Transverse colon (tissue), 4 donors: ENCODE results near the gene DLG2. TPM values are rescaled to one million over a fixed set of nuclear protein-coding genes. Genes with fewer than 3 reads are reported as not detected.

Experiments
- DNase-seq: peaks from one replicate; pipeline ENCODE4 v3.0.0-alpha.2; 2019
- H3K27ac ChIP-seq, 4 donors: fragments of 200-600 bp; sonication (generic); 2 replicates each; pipeline ENCODE4 v1.5.1; 2016 to 2018; ENCODE audit warnings: inconsistent platforms in 4 of 4
- H3K27me3 ChIP-seq: fragments of 200-600 bp; sonication (generic); 2 replicates; pipeline ENCODE4 v1.5.1; 2017; ENCODE audit warnings: inconsistent platforms
- H3K36me3 ChIP-seq, 4 donors: fragments of 200-600 bp; sonication (generic); 2 replicates each; pipeline ENCODE4 v1.5.1; 2017 to 2019; ENCODE audit warnings: inconsistent platforms in 4 of 4
- H3K4me1 ChIP-seq, 4 donors: fragments of 200-600 bp; sonication (generic); 2 replicates each; pipeline ENCODE4 v1.5.1; 2017 to 2020; ENCODE audit warnings: inconsistent platforms in 4 of 4
- H3K4me3 ChIP-seq, 4 donors: fragments of 200-600 bp; sonication (generic); 1 replicate in 1 of 4; 2 replicates in 3 of 4; pipeline versions ENCODE4 v1.5.1 to v1.6.1; 2017 to 2019; ENCODE audit warnings: inconsistent platforms in 4 of 4
- H3K9me3 ChIP-seq, 2 donors: fragments of 200-600 bp; sonication (generic); 2 replicates each; pipeline ENCODE4 v1.5.1; 2017 to 2019; ENCODE audit warnings: inconsistent platforms in 2 of 2
- EP300 ChIP-seq: sonication (generic); formaldehyde crosslinking; IDR thresholded peaks from one replicate; pipeline ENCODE4 v1.6.1; 2017; ENCODE audit warnings: antibody characterized with exemption, low read depth
- POLR2A ChIP-seq: fragments of 450-650 bp; IDR thresholded peaks from one replicate; pipeline ENCODE4 v1.6.1; 2016; ENCODE audit warnings: antibody characterized with exemption, mild to moderate bottlenecking, moderate library complexity
- POLR2AphosphoS5 ChIP-seq, 3 donors: sonication (generic); formaldehyde crosslinking; IDR thresholded peaks; one replicate each; pipeline ENCODE4 v1.6.1; 2016; ENCODE audit warnings: antibody characterized with exemption in 3 of 3
- WGBS, 2 donors: methylation state at CpG; one replicate each; pipeline ENCODE4 v1.1.5; 2018; ENCODE audit warnings: low coverage in 1 of 2; 5-methylcytosine and 5-hydroxymethylcytosine counted together
- in situ Hi-C, 4 donors: fragments of 200-750 bp; cut with MboI; loops; one replicate each; pipeline versions ENCODE4 v1.15.0 to v1.15.1; 2017; ENCODE audit warnings: low sequenced_read_pairs in 3 of 4, low pct_ligation_motif_present in 1 of 4, low pct_unique_long_range_greater_than_20kb in 1 of 4
- intact Hi-C: fragments of 100-400 bp; cut with DNase I; formaldehyde crosslinking; loops from one replicate; pipeline ENCODE4 v1.15.1; 2023; ENCODE audit warnings: low total_unique reads
- total RNA-seq, 4 donors: library from RNA; depleted of rRNA; stranded (reverse); fragments of >200 nt; gene quantifications; one replicate each; pipeline ENCODE4 v1.1.0, GENCODE V29; 2016
- TF ChIP-seq, protein P1 (sequence below), 5 experiments: fragments of 200-600 bp in 3 of 5; fragments of 450-650 bp in 2 of 5; sonication (generic) in 3 of 5; IDR thresholded peaks; 1 replicate in 2 of 5; 2 replicates in 3 of 5; pipeline ENCODE4 v1.5.1; 2016 to 2017; ENCODE audit warnings: antibody characterized with exemption in 5 of 5, inconsistent platforms in 3 of 5, mild to moderate bottlenecking in 2 of 5, moderate library complexity in 1 of 5

Gene DLG2
- total RNA-seq, 4 donors from 2014 or later: 1.9 to 28.3 (median 3.7) TPM

DNA sequence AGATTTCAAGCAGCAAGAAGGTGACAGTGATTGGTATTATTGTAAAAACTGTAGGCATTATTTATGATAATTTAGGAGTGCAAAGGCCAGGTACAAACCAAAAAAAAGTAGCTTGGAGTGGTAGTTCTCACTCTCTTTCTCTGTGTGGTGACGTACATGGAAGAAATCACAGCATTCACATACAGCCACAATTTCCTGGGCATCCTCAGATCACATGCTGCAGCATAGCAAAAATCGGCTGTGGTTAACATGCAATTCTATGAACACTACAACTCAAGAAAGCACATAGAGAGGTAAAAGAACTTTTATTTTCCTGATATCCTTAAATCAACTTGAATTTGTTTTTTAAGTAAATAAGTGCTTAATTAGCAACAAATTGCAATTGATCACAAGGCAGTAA, 875.8 kb downstream of the DLG2 start:
- Histone ChIP-seq H3K4me1 (no peaks in the 10 kb centered on the region), H3K4me3 (no peak overlapping the region), H3K27me3 (no peaks in the 10 kb centered on the region), H3K36me3 (no peaks in the 10 kb centered on the region), H3K27ac (no peak overlapping the region), H3K9me3 (no peaks in the 10 kb centered on the region)
- intact Hi-C loops (no loop called here), in situ Hi-C loops (loop anchor here in 1 of 4 donors (25.0 kb wide), 1 partner anchor 811 kb away; no protein-coding TSS in a partner anchor)
- 75% methylated on average over 1 to 2 of the region's 2 CpGs for WGBS, 2 donors
- no peak for TF ChIP-seq POLR2A
- TF ChIP-seq, protein P1, sequence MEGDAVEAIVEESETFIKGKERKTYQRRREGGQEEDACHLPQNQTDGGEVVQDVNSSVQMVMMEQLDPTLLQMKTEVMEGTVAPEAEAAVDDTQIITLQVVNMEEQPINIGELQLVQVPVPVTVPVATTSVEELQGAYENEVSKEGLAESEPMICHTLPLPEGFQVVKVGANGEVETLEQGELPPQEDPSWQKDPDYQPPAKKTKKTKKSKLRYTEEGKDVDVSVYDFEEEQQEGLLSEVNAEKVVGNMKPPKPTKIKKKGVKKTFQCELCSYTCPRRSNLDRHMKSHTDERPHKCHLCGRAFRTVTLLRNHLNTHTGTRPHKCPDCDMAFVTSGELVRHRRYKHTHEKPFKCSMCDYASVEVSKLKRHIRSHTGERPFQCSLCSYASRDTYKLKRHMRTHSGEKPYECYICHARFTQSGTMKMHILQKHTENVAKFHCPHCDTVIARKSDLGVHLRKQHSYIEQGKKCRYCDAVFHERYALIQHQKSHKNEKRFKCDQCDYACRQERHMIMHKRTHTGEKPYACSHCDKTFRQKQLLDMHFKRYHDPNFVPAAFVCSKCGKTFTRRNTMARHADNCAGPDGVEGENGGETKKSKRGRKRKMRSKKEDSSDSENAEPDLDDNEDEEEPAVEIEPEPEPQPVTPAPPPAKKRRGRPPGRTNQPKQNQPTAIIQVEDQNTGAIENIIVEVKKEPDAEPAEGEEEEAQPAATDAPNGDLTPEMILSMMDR (IDR thresholded peaks at IDR 0.05): no peak
- TF ChIP-seq EP300: no peak
- TF ChIP-seq POLR2AphosphoS5 (IDR thresholded peaks at IDR 0.05): no peak
- DNase-seq: no peak

DNA sequence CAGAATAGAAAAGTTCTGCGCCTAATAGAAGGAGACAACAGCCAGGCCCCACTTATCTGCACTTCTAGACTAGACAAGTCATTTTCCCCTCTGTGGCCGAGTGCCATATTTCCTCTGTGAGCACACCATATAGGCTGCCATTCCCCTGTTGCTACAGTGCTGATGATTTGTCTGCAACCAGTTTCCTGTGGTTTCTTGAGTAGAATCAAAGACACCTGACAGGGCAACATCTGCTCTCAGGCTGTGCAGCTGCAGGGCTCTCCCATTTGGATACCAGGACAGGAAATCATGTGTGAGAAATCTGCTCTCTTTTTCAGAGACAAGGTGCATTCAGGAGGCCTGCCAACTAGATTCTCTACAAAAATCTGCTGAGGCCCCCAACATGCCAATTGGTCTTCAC, 879.3 kb downstream of the DLG2 start:
- TF ChIP-seq POLR2A (no peak), EP300 (no peak), POLR2AphosphoS5 (IDR thresholded peaks at IDR 0.05) (no peak)
- TF ChIP-seq, protein P1 (IDR thresholded peaks at IDR 0.05): no peak
- intact Hi-C loops: no loop called here
- DNase-seq: no peak
- in situ Hi-C loops: no loop called here
- H3K27me3 ChIP-seq: no peaks in the 10 kb centered on the region
- H3K4me1 ChIP-seq: no peaks in the 10 kb centered on the region
- 60 to 65% methylated on average over 1 to 2 of the region's 2 CpGs for WGBS, 2 donors
- no peak overlapping the region for H3K4me3 ChIP-seq
- H3K9me3 ChIP-seq: no peaks in the 10 kb centered on the region
- no peaks in the 10 kb centered on the region for H3K36me3 ChIP-seq
- H3K27ac ChIP-seq: no peak overlapping the region

DNA sequence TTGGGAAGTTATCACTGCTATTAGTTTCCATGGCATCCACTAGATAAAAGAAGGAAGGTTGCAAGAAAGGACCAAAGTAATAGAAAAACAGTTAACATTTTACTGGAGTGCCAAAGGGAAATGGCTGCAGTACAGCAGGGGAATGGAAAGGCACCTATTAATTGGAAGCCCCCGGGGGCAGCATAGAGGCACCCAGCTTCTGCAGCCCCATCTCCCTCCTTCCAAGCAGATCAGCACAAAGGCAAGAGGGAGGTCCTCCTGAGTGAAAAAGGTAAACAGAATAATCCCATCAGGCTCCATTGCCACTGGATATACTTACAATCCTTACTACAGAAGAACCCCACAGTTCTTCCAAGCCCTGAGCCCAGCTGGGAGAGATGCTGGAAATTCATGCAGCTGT, 887.1 kb downstream of the DLG2 start:
- Histone ChIP-seq H3K36me3 (no peaks in the 10 kb centered on the region), H3K9me3 (no peaks in the 10 kb centered on the region), H3K27ac (no peak overlapping the region), H3K4me3 (no peak overlapping the region), H3K4me1 (no peaks in the 10 kb centered on the region), H3K27me3 (no peaks in the 10 kb centered on the region)
- 56 to 85% methylated on average over 1 of the region's 1 CpG for WGBS, 2 donors
- in situ Hi-C loops: no loop called here
- intact Hi-C loops: no loop called here
- no peak for DNase-seq
- TF ChIP-seq, protein P1 (IDR thresholded peaks at IDR 0.05): no peak
- no peak for TF ChIP-seq EP300
- TF ChIP-seq POLR2AphosphoS5 (IDR thresholded peaks at IDR 0.05): no peak

DNA sequence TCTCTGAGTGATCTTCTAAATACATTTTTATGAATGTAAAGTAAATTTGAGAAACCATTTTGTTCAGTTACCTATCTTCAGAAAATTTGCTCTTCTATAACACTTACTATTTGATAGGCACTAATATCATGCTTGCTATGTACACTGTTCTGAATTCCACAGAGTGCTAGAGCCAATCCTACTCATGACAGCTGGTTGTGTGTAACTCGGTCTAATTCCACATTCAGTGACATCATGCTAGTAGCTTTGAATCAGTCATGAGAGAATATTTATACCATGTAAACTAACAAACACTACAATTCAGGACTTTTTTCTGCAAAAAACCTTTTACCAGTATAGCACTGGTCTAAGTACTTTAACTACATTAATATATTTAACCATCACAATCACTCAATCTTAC, 902.9 kb downstream of the DLG2 start:
- Histone ChIP-seq H3K4me3 (no peak overlapping the region), H3K4me1 (peaks cover 0 to 8% (median 4%) of the 10 kb centered on the region in 4 donors), H3K9me3 (no peaks in the 10 kb centered on the region), H3K36me3 (no peaks in the 10 kb centered on the region), H3K27ac (no peak overlapping the region), H3K27me3 (no peaks in the 10 kb centered on the region)
- no peak for TF ChIP-seq POLR2AphosphoS5 (IDR thresholded peaks at IDR 0.05)
- TF ChIP-seq, protein P1 (IDR thresholded peaks at IDR 0.05): no peak
- no peak for TF ChIP-seq POLR2A
- TF ChIP-seq EP300: no peak
- WGBS, 2 donors: 62 to 78% methylated on average over 1 of the region's 1 CpG
- no peak for DNase-seq
- intact Hi-C loops (no loop called here), in situ Hi-C loops (no loop called here)
